Omental fat pad (tissue), 4 donors: ENCODE results near the gene CHMP4B. TPM values are rescaled to one million over a fixed set of nuclear protein-coding genes. Genes with fewer than 3 reads are reported as not detected.

Experiments used
- ATAC-seq: fragments of 150-250 bp; one replicate; pipeline ENCODE4 v1.9.1; 2016; ENCODE audit warnings: mild to moderate bottlenecking, moderate library complexity; ENCODE audit not compliant: low FRiP score
- DNase-seq: peaks from one replicate; pipeline ENCODE4 v3.0.0-alpha.2; 2019; ENCODE audit warnings: low spot score
- total RNA-seq, 4 donors: library from RNA; depleted of rRNA; stranded (reverse); fragments of >200 nt; gene quantifications; one replicate each; pipeline ENCODE4 v1.1.0, GENCODE V29; 2016
- TF ChIP-seq, protein P1 (sequence below), 3 donors: fragments of 450-650 bp; IDR thresholded peaks; one replicate each; pipeline ENCODE4 v1.5.1; 2016 to 2017; ENCODE audit warnings: antibody characterized with exemption in 3 of 3, mild to moderate bottlenecking in 3 of 3, moderate library complexity in 2 of 3

The CHMP4B gene
- total RNA-seq, 4 donors from 2014 or later, result 64.8 to 96.7 (median 69.8) TPM

- DNase-seq (no peak), ATAC-seq (no peak)
- TF ChIP-seq, protein P1, sequence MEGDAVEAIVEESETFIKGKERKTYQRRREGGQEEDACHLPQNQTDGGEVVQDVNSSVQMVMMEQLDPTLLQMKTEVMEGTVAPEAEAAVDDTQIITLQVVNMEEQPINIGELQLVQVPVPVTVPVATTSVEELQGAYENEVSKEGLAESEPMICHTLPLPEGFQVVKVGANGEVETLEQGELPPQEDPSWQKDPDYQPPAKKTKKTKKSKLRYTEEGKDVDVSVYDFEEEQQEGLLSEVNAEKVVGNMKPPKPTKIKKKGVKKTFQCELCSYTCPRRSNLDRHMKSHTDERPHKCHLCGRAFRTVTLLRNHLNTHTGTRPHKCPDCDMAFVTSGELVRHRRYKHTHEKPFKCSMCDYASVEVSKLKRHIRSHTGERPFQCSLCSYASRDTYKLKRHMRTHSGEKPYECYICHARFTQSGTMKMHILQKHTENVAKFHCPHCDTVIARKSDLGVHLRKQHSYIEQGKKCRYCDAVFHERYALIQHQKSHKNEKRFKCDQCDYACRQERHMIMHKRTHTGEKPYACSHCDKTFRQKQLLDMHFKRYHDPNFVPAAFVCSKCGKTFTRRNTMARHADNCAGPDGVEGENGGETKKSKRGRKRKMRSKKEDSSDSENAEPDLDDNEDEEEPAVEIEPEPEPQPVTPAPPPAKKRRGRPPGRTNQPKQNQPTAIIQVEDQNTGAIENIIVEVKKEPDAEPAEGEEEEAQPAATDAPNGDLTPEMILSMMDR (IDR thresholded peaks at IDR 0.05), result no peak
Observed at GRCh38 chr20:33825340-33826269, 14.5 kb downstream of the CHMP4B start.

DNA sequence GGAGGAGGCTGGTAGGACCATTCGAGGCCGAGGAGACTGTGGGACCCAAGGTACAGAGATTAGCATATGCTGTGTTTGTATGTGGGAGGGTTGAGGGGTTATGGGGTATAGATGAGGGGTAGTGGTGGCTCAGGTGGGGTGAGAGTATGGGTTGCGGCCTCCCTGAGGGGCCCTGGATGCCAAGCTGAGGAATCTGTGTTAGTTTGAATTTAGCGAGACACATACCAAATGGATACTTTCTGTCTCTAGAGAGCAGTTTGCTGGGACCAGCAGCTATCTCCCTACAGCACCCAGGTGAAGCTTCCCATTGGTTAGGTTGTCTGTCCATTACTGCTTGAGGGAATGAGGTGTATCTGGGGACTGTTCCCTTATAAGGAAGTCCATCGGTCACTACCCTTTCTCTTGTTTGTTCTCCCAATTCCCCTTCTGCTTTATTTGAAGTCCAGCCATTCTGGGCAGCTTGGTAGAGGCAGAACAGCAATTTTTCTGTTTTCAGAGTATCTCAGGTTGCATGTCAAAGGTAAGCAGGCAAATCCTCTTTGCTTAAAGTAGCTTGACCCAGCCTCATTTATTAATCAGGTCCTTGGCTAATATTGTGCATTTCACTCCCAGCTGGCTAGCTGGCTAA, 15.2 kb downstream of the CHMP4B start:
- ATAC-seq, result no peak
- DNase-seq, result no peak
- TF ChIP-seq, protein P1 (IDR thresholded peaks at IDR 0.05), result no peak

DNA sequence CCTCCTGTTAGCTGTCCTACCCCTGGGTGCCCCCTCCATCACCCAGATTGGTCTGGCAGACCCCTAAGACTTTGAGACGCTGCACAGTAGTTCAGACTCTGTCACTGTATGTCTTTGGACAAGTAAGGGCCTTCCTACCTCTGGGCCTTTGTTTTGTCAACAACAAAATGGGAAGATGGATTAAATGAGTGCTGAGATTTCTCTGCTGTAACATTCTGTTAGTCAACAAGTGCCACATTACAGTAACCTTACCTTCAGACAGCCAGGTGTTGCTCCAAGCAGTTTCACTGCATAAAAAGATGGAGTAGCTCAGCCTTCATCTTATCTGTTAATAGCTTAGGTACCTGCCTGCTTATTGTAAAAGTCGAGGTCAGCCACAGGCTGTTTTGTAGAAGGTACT, 16.0 kb downstream of the CHMP4B start:
- TF ChIP-seq, protein P1 (IDR thresholded peaks at IDR 0.05), result no peak
- DNase-seq (no peak), ATAC-seq (no peak)

DNA sequence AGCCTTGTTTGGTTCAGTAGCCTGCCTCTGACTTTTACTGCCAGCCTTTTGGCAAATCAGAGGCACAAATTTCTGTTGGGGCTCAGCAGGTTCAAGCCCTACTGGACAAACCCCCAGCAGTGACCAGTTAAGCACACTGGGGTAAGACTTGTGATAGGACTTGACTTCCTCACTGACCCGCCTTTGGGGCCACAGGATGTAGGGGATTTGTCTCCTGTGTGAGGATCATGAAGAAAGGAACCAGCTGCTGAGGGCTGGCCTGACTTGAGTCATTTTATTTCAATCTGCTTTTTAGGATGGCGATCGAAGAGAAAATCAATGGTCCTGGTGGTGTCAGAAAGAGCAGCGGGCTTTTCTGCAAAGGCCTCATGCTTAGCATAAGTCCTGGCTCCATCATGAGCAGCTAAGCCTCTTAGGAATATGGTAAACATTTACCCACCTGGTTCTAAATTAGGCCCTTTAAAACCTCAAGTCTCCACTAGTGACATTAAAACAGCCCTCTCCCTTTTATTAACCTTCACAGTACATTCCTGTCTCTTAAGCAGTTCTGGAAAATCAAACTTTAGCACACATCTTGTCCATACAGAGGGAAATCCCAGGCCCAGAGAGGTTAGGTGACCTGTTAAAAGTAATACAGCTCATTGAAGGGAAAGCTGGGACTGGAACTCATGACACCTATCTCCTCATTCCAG, 16.6 kb downstream of the CHMP4B start:
- DNase-seq (no peak), ATAC-seq (no peak)
- TF ChIP-seq, protein P1 (IDR thresholded peaks at IDR 0.05), result no peak

- ATAC-seq, result no peak
- DNase-seq, result no peak
- TF ChIP-seq, protein P1 (IDR thresholded peaks at IDR 0.05), result no peak
Observed at GRCh38 chr20:33828326-33828844, 17.2 kb downstream of the CHMP4B start.

- TF ChIP-seq, protein P1 (IDR thresholded peaks at IDR 0.05), result no peak
- no peak for ATAC-seq
- no peak for DNase-seq
Observed at GRCh38 chr20:33828967-33829560, 17.9 kb downstream of the CHMP4B start.
